Heart left ventricle (tissue), 16 donors: Measurements from ENCODE around the gene L3MBTL1. TPM values are rescaled to one million over a fixed set of nuclear protein-coding genes. Genes with fewer than 3 reads are reported as not detected.

ENCODE experiments used
- ATAC-seq, 4 donors: fragments of 200-7000 bp; cut with Tn5 transposase; one replicate each; pipeline ENCODE4 v1.9.1; 2020 to 2022; ENCODE audit warnings: moderate library complexity in 4 of 4, mild to moderate bottlenecking in 3 of 4, moderate number of reproducible peaks in 1 of 4
- DNase-seq, 5 donors: peaks; one replicate each; pipeline ENCODE4 v3.0.0-alpha.2; 2020
- H3K27ac ChIP-seq, 12 donors: fragments of 200-600 bp; sonication (generic) in 4 of 12; one replicate each; pipeline versions ENCODE4 v1.5.0 to v1.8.0; 2016 to 2022; ENCODE audit warnings: mild to moderate bottlenecking in 2 of 12
- H3K27me3 ChIP-seq, 9 donors: fragments of 200-600 bp; sonication (generic) in 2 of 9; one replicate each; pipeline versions ENCODE4 v1.5.1 to v1.8.0; 2016 to 2022; ENCODE audit warnings: mild to moderate bottlenecking in 3 of 9
- H3K36me3 ChIP-seq, 9 donors: fragments of 200-600 bp; sonication (generic) in 2 of 9; one replicate each; pipeline versions ENCODE4 v1.5.0 to v1.8.0; 2018 to 2022; ENCODE audit warnings: mild to moderate bottlenecking in 2 of 9
- H3K4me1 ChIP-seq, 12 donors: fragments of 200-600 bp; sonication (generic) in 4 of 12; one replicate each; pipeline versions ENCODE4 v1.5.0 to v1.8.0; 2016 to 2022; ENCODE audit warnings: mild to moderate bottlenecking in 3 of 12
- H3K4me3 ChIP-seq, 12 donors: fragments of 200-600 bp; sonication (generic) in 4 of 12; one replicate each; pipeline versions ENCODE4 v1.5.0 to v1.8.0; 2017 to 2022; ENCODE audit warnings: mild to moderate bottlenecking in 9 of 12, moderate library complexity in 4 of 12
- H3K9me3 ChIP-seq, 12 donors: fragments of 200-600 bp; sonication (generic) in 4 of 12; one replicate each; pipeline versions ENCODE4 v1.5.0 to v1.8.0; 2016 to 2022; ENCODE audit warnings: mild to moderate bottlenecking in 1 of 12
- CTCF ChIP-seq, 12 donors: fragments of 200-600 bp; sonication (generic) in 4 of 12; IDR thresholded peaks; one replicate each; pipeline versions ENCODE4 v1.5.0 to v1.8.0; 2018 to 2022; ENCODE audit warnings: antibody characterized with exemption in 12 of 12, mild to moderate bottlenecking in 5 of 12
- POLR2A ChIP-seq, 2 donors: fragments of 450-650 bp; IDR thresholded peaks; one replicate each; pipeline ENCODE4 v1.6.1; 2017; ENCODE audit warnings: antibody characterized with exemption in 2 of 2, mild to moderate bottlenecking in 2 of 2, moderate library complexity in 2 of 2
- WGBS, 4 donors: extraction: QIAGEN DNeasy Blood & Tissue Kit in 2 of 4; methylation state at CpG; one replicate each; pipeline versions ENCODE4 v1.1.5 to v1.1.7; 2013 to 2018; 5-methylcytosine and 5-hydroxymethylcytosine counted together
- intact Hi-C, 10 donors: fragments of 100-400 bp; cut with DNase I; formaldehyde crosslinking; loops; one replicate each; pipeline versions ENCODE4 v1.11.1 to v1.14.2; 2022
- polyA plus RNA-seq, 2 donors: library from polyadenylated mRNA; stranded (reverse); fragments of 200-250 nt; gene quantifications; one replicate each; pipeline ENCODE4 v1.2.3, GENCODE V29; 2013
- total RNA-seq, 9 donors: library from RNA; depleted of rRNA in 2 of 9; stranded (reverse); fragments of >200 nt in 2 of 9; fragmentation: NEBNext Ultra II Directional in 3 of 9; extraction: Animal tissue kit (Norgen Biotek cat#: 25700) in 3 of 9; gene quantifications; one replicate each; pipeline versions ENCODE4 v1.1.0 to v1.2.4, GENCODE V29; 2016 to 2023
- donor health status: ischemic (EF 13 %, LVEDD 7.1; RV severe dilation, severe dysfunction).
- donor health status: healthy with polysubstance abuse.
- donor health status: DM: no; HTN: yes; CAD: no.
- donor health status: DM: no; HTN: no; CAD: no.
- donor health status: ischemic (EF 25% LVEDD 6.9; RV normal size, moderate dysfunction).
- donor health status: ischemic (EF 25% LVEDD 5.7; RV mildly dilated, moderate dysfunction).
- donor health status: healthy.
- donor health status: DM: yes; HTN: yes; CAD: no.
- donor health status: ischemic (EF 35%, LVEDD 5.7; RV mildly dilated, moderate dysfunction).
- donor health status: nonischemic (EF 11% LVEDD 7.7; RV severe dilation, severe dysfunction).
- donor health status: DM: yes; HTN: yes; CAD: no.
- donor health status: PGD.
- donor health status: ischemic (EF 29% LVEDD 5.4; RV normal size, mild dysfunction).
- donor health status: nonischemic (EF 23%, LVEDD 6.1; RV moderate dilation, normal function).

The L3MBTL1 gene
- total and polyA plus RNA-seq, 11 donors: 1.3 to 6.9 (median 3.8) TPM

DNA sequence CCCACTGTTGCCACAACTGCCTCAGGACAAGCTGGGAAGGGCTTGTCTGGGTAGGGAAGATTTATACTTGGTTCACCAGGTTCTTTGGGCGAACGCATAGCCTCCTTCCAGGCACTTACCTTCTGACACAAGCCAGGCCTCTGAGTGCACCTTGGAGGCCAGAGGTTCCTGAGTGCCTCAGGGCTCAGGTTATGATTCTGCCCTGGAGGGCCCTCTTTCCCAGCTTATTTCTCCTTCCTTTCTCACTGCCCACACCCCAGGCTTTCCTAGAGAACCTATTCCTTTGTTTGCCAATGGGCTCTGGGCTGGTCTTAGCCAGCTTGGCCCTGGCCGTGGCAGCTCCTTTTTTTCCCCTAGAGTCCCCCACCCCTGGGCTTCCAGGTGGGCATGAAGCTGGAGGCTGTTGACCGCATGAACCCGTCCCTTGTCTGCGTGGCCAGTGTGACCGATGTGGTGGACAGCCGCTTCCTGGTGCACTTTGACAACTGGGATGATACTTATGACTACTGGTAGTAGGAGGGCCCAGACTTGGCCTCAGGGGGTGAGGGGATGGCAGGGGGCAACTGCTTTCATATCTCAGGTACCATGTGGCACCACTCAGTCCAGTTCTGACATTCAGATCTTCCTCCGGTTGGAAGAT is 25.0 kb downstream of the L3MBTL1 start:
- intact Hi-C loops: loop anchor here in 1 of 10 donors (10.0 kb wide), 1 partner anchor 542 kb away; no protein-coding TSS in a partner anchor
- ATAC-seq (no peak), DNase-seq (no peak)
- no peak overlapping the region for H3K27ac ChIP-seq
- 95 to 97% (median 96%) methylated on average over 9 of the region's 9 CpGs for WGBS, 4 donors
- H3K4me1 ChIP-seq: peaks cover 0 to 4% (median 0%) of the 10 kb centered on the region in 12 donors
- H3K36me3 ChIP-seq: peaks cover 0 to 17% (median 0%) of the 10 kb centered on the region in 9 donors
- no peaks in the 10 kb centered on the region for H3K27me3 ChIP-seq
- no peak for TF ChIP-seq CTCF (IDR thresholded peaks at IDR 0.05)
- no peak for TF ChIP-seq POLR2A (IDR thresholded peaks at IDR 0.05)
- no peak overlapping the region for H3K4me3 ChIP-seq
- H3K9me3 ChIP-seq: no peaks in the 10 kb centered on the region

DNA sequence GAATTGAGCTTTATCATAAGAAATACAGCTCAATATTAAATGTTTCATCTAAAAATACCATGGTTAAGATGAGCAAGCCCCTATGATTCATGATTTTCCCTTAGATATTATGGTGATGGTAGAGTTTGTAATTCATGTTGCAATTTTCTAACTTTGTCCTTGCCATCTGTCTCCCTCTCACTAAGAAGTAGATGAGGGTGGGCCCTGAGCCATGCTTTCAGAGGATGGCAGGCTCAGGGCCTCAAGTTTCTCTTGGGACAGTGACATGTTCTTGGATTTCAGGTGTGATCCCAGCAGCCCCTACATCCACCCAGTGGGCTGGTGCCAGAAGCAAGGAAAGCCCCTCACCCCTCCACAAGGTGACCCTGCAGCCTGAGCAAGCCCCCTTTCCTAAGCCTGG is 25.6 kb downstream of the L3MBTL1 start:
- intact Hi-C loops: loop anchor here in 1 of 10 donors (10.0 kb wide), 1 partner anchor 542 kb away; no protein-coding TSS in a partner anchor
- Histone ChIP-seq H3K27ac (no peak overlapping the region), H3K4me3 (no peak overlapping the region), H3K4me1 (peaks cover 0 to 4% (median 0%) of the 10 kb centered on the region in 12 donors), H3K27me3 (no peaks in the 10 kb centered on the region), H3K9me3 (no peaks in the 10 kb centered on the region), H3K36me3 (peaks cover 0 to 17% (median 0%) of the 10 kb centered on the region in 9 donors)
- DNase-seq: no peak
- ATAC-seq: no peak
- no peak for TF ChIP-seq CTCF (IDR thresholded peaks at IDR 0.05)
- TF ChIP-seq POLR2A (IDR thresholded peaks at IDR 0.05): no peak

DNA sequence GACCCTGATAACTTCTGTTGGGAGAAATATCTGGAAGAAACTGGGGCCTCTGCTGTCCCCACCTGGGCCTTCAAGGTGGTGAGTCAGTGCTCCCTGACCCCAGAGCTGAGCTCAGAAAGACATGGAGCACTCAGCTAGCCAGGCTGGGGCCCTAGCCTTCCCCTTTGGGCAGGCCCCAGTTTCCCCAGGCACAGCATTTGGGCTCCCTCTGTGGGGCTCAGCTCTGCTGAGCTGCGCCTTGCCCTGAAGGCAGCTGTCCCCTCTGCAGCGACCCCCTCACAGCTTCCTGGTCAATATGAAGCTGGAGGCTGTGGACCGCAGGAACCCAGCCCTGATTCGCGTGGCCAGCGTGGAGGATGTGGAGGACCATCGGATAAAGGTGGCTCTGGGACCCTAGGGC is 26.5 kb downstream of the L3MBTL1 start:
- Histone ChIP-seq H3K4me1 (peaks cover 0 to 4% (median 0%) of the 10 kb centered on the region in 12 donors), H3K27me3 (no peaks in the 10 kb centered on the region), H3K9me3 (no peaks in the 10 kb centered on the region), H3K36me3 (peaks cover 0 to 17% (median 0%) of the 10 kb centered on the region in 9 donors), H3K4me3 (no peak overlapping the region), H3K27ac (no peak overlapping the region)
- 94 to 97% (median 95%) methylated on average over 5 to 7 of the region's 7 CpGs for WGBS, 4 donors
- no peak for TF ChIP-seq POLR2A (IDR thresholded peaks at IDR 0.05)
- no peak for DNase-seq
- no peak for ATAC-seq
- intact Hi-C loops: loop anchor here in 1 of 10 donors (10.0 kb wide), 1 partner anchor 541 kb away; no protein-coding TSS in a partner anchor

DNA sequence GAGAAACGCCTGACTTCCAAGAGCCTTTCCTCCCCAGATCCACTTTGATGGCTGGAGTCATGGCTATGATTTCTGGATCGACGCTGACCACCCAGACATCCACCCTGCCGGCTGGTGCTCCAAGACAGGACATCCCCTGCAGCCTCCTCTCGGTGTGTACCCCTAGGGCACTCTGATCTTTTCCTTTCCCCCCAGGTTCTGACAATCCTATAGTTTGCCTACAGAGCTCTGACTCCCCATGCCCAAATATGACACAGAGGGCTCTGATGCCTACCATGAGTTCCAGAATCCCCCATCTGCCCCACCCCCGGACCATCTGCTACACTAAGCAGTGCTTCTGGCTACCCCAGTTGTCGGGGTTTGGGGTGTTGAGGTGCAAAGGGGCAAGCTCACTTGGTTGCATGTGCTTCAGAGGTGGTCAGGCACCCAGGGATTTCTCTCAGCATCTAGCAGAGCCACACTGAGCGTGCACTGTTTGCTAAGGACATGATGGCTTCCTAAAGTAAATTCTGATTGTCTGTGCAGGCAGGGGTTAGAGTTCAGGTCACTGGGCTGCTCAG is 27.4 kb downstream of the L3MBTL1 start:
- H3K36me3 ChIP-seq: peaks cover 0 to 17% (median 0%) of the 10 kb centered on the region in 9 donors
- TF ChIP-seq CTCF (IDR thresholded peaks at IDR 0.05): no peak
- no peak for TF ChIP-seq POLR2A (IDR thresholded peaks at IDR 0.05)
- H3K27ac ChIP-seq: no peak overlapping the region
- ATAC-seq: no peak
- H3K4me1 ChIP-seq: no peaks in the 10 kb centered on the region
- intact Hi-C loops: loop anchor here in 7 of 10 donors (5.0 to 10.0 kb wide), 5 partner anchors 57 to 547 kb away; partner anchors contain the start of gene IFT52 (in 1 of the 7)
- H3K27me3 ChIP-seq: no peaks in the 10 kb centered on the region
- WGBS, 4 donors: 86 to 95% (median 91%) methylated on average over 8 of the region's 8 CpGs
- no peak overlapping the region for H3K4me3 ChIP-seq
- DNase-seq: no peak
- no peaks in the 10 kb centered on the region for H3K9me3 ChIP-seq
